ENCODE results near the gene PIGM.

- TF ChIP-seq CTCF (IDR thresholded peaks at IDR 0.05) (no peak), POLR2A (IDR thresholded peaks at IDR 0.05) (no peak)
Observed at GRCh38 chr1:160004001-160004400, 27.8 kb downstream of the PIGM start.
